Thyroid gland (tissue), 4 donors: ENCODE measurements around the gene BCL10. TPM values are rescaled to one million over a fixed set of nuclear protein-coding genes. Genes with fewer than 3 reads are reported as not detected.

Experiments used
- DNase-seq, 2 donors: peaks; one replicate each; pipeline ENCODE4 v3.0.0-alpha.2; 2019
- H3K27ac ChIP-seq, 3 donors: fragments of 200-600 bp; sonication (generic); 1 replicate in 2 of 3; 2 replicates in 1 of 3; pipeline ENCODE4 v1.5.1; 2016 to 2019; ENCODE audit warnings: mild to moderate bottlenecking in 1 of 3, moderate library complexity in 1 of 3
- H3K27me3 ChIP-seq: fragments of 200-600 bp; sonication (generic); one replicate; pipeline ENCODE4 v1.5.1; 2019
- H3K36me3 ChIP-seq, 2 donors: fragments of 200-600 bp; sonication (generic); one replicate each; pipeline ENCODE4 v1.5.1; 2016 to 2019
- H3K4me1 ChIP-seq, 2 donors: fragments of 200-600 bp; sonication (generic); one replicate each; pipeline ENCODE4 v1.5.1; 2017 to 2019
- H3K4me3 ChIP-seq, 3 donors: fragments of 200-600 bp; sonication (generic); replicated peaks in 1 of 3; 1 replicate in 2 of 3; 2 replicates in 1 of 3; pipeline ENCODE4 v1.5.1; 2016; ENCODE audit warnings: mild to moderate bottlenecking in 1 of 3
- H3K9me3 ChIP-seq: fragments of 200-600 bp; sonication (generic); one replicate; pipeline ENCODE4 v1.5.1; 2017
- CTCF ChIP-seq, 6 experiments: fragments of 200-600 bp in 3 of 6; fragments of 450-650 bp in 3 of 6; sonication (generic) in 3 of 6; IDR thresholded peaks; one replicate each; pipeline ENCODE4 v1.5.1; 2016 to 2019; ENCODE audit warnings: antibody characterized with exemption in 6 of 6, mild to moderate bottlenecking in 2 of 6, inconsistent platforms in 1 of 6, moderate library complexity in 1 of 6
- POLR2A ChIP-seq, 2 donors: fragments of 450-650 bp; IDR thresholded peaks; one replicate each; pipeline ENCODE4 v1.6.1; 2017; ENCODE audit warnings: antibody characterized with exemption in 2 of 2, mild to moderate bottlenecking in 2 of 2, moderate library complexity in 1 of 2
- intact Hi-C: fragments of 100-400 bp; cut with DNase I; formaldehyde crosslinking; loops from one replicate; pipeline ENCODE4 v1.15.1; 2023
- small RNA-seq: library from RNA; depleted of rRNA; stranded (forward); fragments of <200 nt; gene quantifications from one replicate; pipeline ENCODE3, GENCODE V24; 2016
- total RNA-seq, 4 donors: library from RNA; depleted of rRNA; stranded (reverse); fragments of >200 nt; gene quantifications; one replicate each; pipeline ENCODE4 v1.2.3, GENCODE V29; 2016

Gene BCL10
- total RNA-seq, 4 donors from 2014 or later = 13.6 to 28.5 (median 15.1) TPM

GRCh38 chr1:85216697-85217096 is 59.7 kb downstream of the BCL10 start:
- Histone ChIP-seq H3K27me3 (no peaks in the 10 kb centered on the region), H3K36me3 (no peaks in the 10 kb centered on the region), H3K9me3 (no peaks in the 10 kb centered on the region), H3K4me1 (no peaks in the 10 kb centered on the region), H3K27ac (no peak overlapping the region), H3K4me3 (no peak overlapping the region)
- TF ChIP-seq POLR2A (IDR thresholded peaks at IDR 0.05) (no peak), CTCF (IDR thresholded peaks at IDR 0.05) (no peak)
- intact Hi-C loops = no loop called here
- DNase-seq = no peak

Small RNA genes lying within 50 kb of the gene (small RNA-seq; reads per million reads assigned to genes)
- gene RF00019 = not detected

Other genes starting within 250 kb of the BCL10 start
- 1 to 10 TPM; 1.8 to 8.3 (median 3.4) TPM for gene MCOLN3, start 228.1 kb downstream of the BCL10 start, total RNA-seq
- gene SYDE2, start 75.6 kb downstream of the BCL10 start, total RNA-seq = 10 to 100 TPM; 15.2 to 30.8 (median 20.5) TPM
- gene C1orf52, start 17.0 kb downstream of the BCL10 start, total RNA-seq = 10 to 100 TPM in 3 of 4 donors, 1 to 10 TPM in 1; 9.0 to 28.7 (median 17.5) TPM
- gene DDAH1, start 188.5 kb upstream of the BCL10 start, total RNA-seq = 10 to 100 TPM; 17.5 to 64.2 (median 40.0) TPM